H1 (cell line): ENCODE results near the gene NAT9. TPM values are rescaled to one million over a fixed set of nuclear protein-coding genes. Genes with fewer than 3 reads are reported as not detected.

ENCODE experiments used
- ASH2L ChIP-seq: fragments of 200-600, 300-600 bp; sonication (generic); IDR thresholded peaks from one replicate; pipeline ENCODE4 v1.7.1; 2017; ENCODE audit warnings: low read length
- BCL11A ChIP-seq, 2 experiments: IDR thresholded peaks; one replicate each; pipeline ENCODE4 v1.6.1; 2011; ENCODE audit warnings: low read depth in 2 of 2, low read length in 2 of 2, mild to moderate bottlenecking in 2 of 2
- CHD1 ChIP-seq: IDR thresholded peaks from 2 replicates; pipeline ENCODE4 v1.6.1; 2012; ENCODE audit warnings: low read depth, low read length, improper control_type of control experiment
- CHD2 ChIP-seq: IDR thresholded peaks from 2 replicates; pipeline ENCODE4 v1.6.1; 2012; ENCODE audit warnings: low read length, improper control_type of control experiment
- CREB1 ChIP-seq: IDR thresholded peaks from 2 replicates; pipeline ENCODE4 v1.6.1; 2012; ENCODE audit warnings: inconsistent platforms
- EP300 ChIP-seq, 2 experiments: IDR thresholded peaks; 1 replicate in 1 of 2; 2 replicates in 1 of 2; pipeline ENCODE4 v1.6.1; 2011 to 2012; ENCODE audit warnings: low read depth in 2 of 2, low read length in 2 of 2, mild to moderate bottlenecking in 2 of 2, borderline replicate concordance in 1 of 2, inconsistent platforms in 1 of 2, moderate library complexity in 1 of 2
- GABPA ChIP-seq: IDR thresholded peaks from 2 replicates; pipeline ENCODE4 v1.6.1; 2011; ENCODE audit warnings: mild to moderate bottlenecking, low read length, moderate library complexity, borderline replicate concordance; ENCODE audit not compliant: insufficient read depth
- JUN ChIP-seq: IDR thresholded peaks from 2 replicates; pipeline ENCODE4 v1.6.1; 2011; ENCODE audit warnings: low read depth, mild to moderate bottlenecking, improper control_type of control experiment, low read length
- JUND ChIP-seq: IDR thresholded peaks from 2 replicates; pipeline ENCODE4 v1.6.1; 2011; ENCODE audit warnings: mild to moderate bottlenecking, improper control_type of control experiment, low read length
- KDM4A ChIP-seq: IDR thresholded peaks from one replicate; pipeline ENCODE4 v1.7.1; 2012; ENCODE audit warnings: low read depth, mild to moderate bottlenecking, moderate library complexity, low read length, inconsistent platforms; ENCODE audit not compliant: severe bottlenecking
- NRF1 ChIP-seq: IDR thresholded peaks from 2 replicates; pipeline ENCODE4 v1.6.1; 2011; ENCODE audit warnings: mild to moderate bottlenecking, low read depth, low read length, improper control_type of control experiment
- PHF8 ChIP-seq: fragments of 200-600 bp; sonication (generic); conservative IDR thresholded peaks from 2 replicates; pipeline ENCODE4 v1.7.1; 2012; ENCODE audit warnings: low read depth, mild to moderate bottlenecking, inconsistent platforms, low read length, moderate library complexity
- RAD21 ChIP-seq, 2 experiments: IDR thresholded peaks in 1 of 2; conservative IDR thresholded peaks in 1 of 2; 2 replicates each; pipeline ENCODE4 v1.6.1; 2011; ENCODE audit warnings: low read depth in 2 of 2, low read length in 2 of 2, improper control_type of control experiment in 1 of 2, inconsistent platforms in 1 of 2, mild to moderate bottlenecking in 1 of 2, moderate library complexity in 1 of 2
- RBBP5 ChIP-seq: IDR thresholded peaks from 2 replicates; pipeline ENCODE4 v1.7.1; 2012; ENCODE audit warnings: low read depth, mild to moderate bottlenecking, inconsistent platforms, low read length, moderate library complexity, borderline replicate concordance
- SAP30 ChIP-seq: fragments of 300-600 bp; sonication (generic); IDR thresholded peaks from 2 replicates; pipeline ENCODE4 v1.7.1; 2012; ENCODE audit warnings: low read length, moderate library complexity, mild to moderate bottlenecking, inconsistent platforms; ENCODE audit not compliant: insufficient read depth, insufficient replicate concordance
- SIX5 ChIP-seq: IDR thresholded peaks from 2 replicates; pipeline ENCODE4 v1.6.1; 2011; ENCODE audit warnings: mild to moderate bottlenecking, low read depth, low read length
- TAF1 ChIP-seq: IDR thresholded peaks from 2 replicates; pipeline ENCODE4 v1.6.1; 2011; ENCODE audit warnings: mild to moderate bottlenecking, low read depth, low read length
- TAF7 ChIP-seq: optimal IDR thresholded peaks from 2 replicates; pipeline ENCODE3; 2011; ENCODE audit warnings: low read depth, mild to moderate bottlenecking, inconsistent platforms, low read length, moderate library complexity, borderline replicate concordance
- TEAD4 ChIP-seq: IDR thresholded peaks from 2 replicates; pipeline ENCODE4 v1.6.1; 2012; ENCODE audit warnings: low read depth, low read length, inconsistent platforms, mixed read lengths
- polyA plus RNA-seq, 7 experiments: library from polyadenylated mRNA; depleted of rRNA in 3 of 7; stranded (reverse) in 5 of 7; unstranded in 2 of 7; fragments of >200 nt in 5 of 7; fragments of 200-250 nt in 2 of 7; gene quantifications; 1 replicate in 5 of 7; 2 replicates in 1 of 7; 4 replicates in 1 of 7; pipeline versions ENCODE4 v1.2.1 to v1.2.3, GENCODE V29; 2011 to 2013; ENCODE audit warnings: missing spikeins in 2 of 7, mixed read lengths in 2 of 7
- total RNA-seq: library from RNA; stranded (reverse); fragmentation: NEBNext Ultra II Directional; extraction: Animal tissue kit (Norgen Biotek cat#: 25700); gene quantifications from 2 replicates; pipeline ENCODE4 v1.2.1, GENCODE V29; 2021
- TF ChIP-seq, protein P1 (sequence below), 3 experiments: IDR thresholded peaks; 1 replicate in 2 of 3; 2 replicates in 1 of 3; pipeline versions ENCODE4 v1.5.1 to v1.6.1; 2011; ENCODE audit warnings: low read length in 3 of 3, mild to moderate bottlenecking in 3 of 3, inconsistent platforms in 2 of 3, low read depth in 1 of 3, moderate library complexity in 1 of 3; ENCODE audit not compliant: insufficient read depth in 1 of 3; ENCODE audit errors: control extremely low read depth in 1 of 3

NAT9 gene
- total and polyA plus RNA-seq, 2 of the 8 experiments (the other 6 are each of a cell fraction or from before 2014, with no cell fraction given) = 32.3 to 42.7 TPM

DNA sequence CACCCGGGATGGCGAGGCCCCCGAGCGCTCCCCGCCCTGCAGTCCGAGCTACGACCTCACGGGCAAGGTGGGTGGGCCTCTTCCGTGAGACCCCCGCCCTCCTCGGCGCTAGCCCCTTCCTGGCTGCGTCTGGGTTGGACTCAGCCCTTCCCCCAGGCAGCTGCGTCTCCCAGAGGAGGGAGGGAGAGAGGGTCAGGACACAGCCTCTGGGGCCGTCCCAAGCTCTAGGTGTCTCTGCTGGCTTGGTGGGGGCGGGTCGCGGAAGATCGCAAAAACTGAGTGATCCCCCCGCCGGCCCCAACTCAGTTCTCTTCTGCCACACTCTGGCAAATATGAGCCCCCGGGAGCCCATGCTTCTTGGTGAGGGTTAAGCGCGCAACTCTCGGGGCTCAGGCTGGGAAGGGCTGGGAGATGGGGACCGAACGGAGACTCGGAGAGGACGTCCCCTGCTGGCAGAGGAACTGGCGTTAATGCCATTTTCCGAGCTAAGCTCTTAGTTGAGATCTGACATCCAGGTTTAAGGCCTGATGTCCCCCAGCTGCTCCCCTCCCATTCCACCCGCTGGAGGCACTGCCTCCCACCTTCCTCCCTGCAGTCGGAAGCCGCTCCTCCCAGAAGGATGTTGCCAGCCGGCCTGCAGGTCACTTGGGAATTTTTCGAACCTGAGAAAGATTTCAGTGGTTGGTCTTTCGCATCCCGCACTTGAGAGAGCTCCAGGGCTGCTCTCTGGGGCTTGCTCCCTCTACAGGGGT is 38.7 kb downstream of the NAT9 start (continued):
- TF ChIP-seq GABPA (peak; percentile 45; the same call in 1 of the 2 replicates), EP300 (IDR thresholded peaks at IDR 0.05; ENCODE audit: borderline replicate concordance in 1 of 2, low read depth in 2 of 2, low read length in 2 of 2) (peak in 1 of 2 experiments; percentile 73; a peak in 1 of 3 replicates), TAF1 (0 out of 2 replicates have a peak, but pooled peaks have one; percentile 24), NRF1 (no peak), TAF7 (peak; percentile 27), RBBP5 (peak; percentile 50; the same call in 1 of the 2 replicates), KDM4A (peak; percentile 90), CREB1 (no peak), CHD1 (no peak), BCL11A (IDR thresholded peaks at IDR 0.05; ENCODE audit: low read depth in 2 of 2, low read length in 2 of 2) (no peak), CHD2 (no peak), TEAD4 (peak; percentile 95), SAP30 (no peak), PHF8 (no peak), RAD21 (IDR thresholded peaks at IDR 0.05 in 1 of 2, conservative IDR thresholded peaks at IDR 0.05 in 1 of 2; ENCODE audit: low read depth in 2 of 2, low read length in 2 of 2) (peak; percentile 28 to 38; a peak in 3 of 4 replicates), JUN (no peak), SIX5 (no peak), JUND (no peak), ASH2L (peak; percentile 64)
- TF ChIP-seq, protein P1, sequence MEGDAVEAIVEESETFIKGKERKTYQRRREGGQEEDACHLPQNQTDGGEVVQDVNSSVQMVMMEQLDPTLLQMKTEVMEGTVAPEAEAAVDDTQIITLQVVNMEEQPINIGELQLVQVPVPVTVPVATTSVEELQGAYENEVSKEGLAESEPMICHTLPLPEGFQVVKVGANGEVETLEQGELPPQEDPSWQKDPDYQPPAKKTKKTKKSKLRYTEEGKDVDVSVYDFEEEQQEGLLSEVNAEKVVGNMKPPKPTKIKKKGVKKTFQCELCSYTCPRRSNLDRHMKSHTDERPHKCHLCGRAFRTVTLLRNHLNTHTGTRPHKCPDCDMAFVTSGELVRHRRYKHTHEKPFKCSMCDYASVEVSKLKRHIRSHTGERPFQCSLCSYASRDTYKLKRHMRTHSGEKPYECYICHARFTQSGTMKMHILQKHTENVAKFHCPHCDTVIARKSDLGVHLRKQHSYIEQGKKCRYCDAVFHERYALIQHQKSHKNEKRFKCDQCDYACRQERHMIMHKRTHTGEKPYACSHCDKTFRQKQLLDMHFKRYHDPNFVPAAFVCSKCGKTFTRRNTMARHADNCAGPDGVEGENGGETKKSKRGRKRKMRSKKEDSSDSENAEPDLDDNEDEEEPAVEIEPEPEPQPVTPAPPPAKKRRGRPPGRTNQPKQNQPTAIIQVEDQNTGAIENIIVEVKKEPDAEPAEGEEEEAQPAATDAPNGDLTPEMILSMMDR (IDR thresholded peaks at IDR 0.05; ENCODE audit: control extremely low read depth in 1 of 3, insufficient read depth in 1 of 3, low read depth in 1 of 3, low read length in 3 of 3) = peak; percentile 49 to 71 (median 56)
